Activated CD8-positive, alpha-beta T cell treated with anti-CD3 and anti-CD28 coated beads for 36 hours (primary cell): ENCODE results near the gene ITPR1. TPM values are rescaled to one million over a fixed set of nuclear protein-coding genes. Genes with fewer than 3 reads are reported as not detected.

ENCODE experiments used
- ATAC-seq: fragments of 200-7000 bp; cut with Tn5 transposase; one replicate; pipeline ENCODE4 v1.10.0; 2021; ENCODE audit warnings: mild to moderate bottlenecking, moderate library complexity
- CTCF ChIA-PET: fragments of 350-600 bp; sonication (Branson Sonifier 250); formaldehyde crosslinking; loops from one replicate; lab custom pipeline; 2021; ENCODE audit warnings: antibody characterized with exemption; lab: Charles Lee
- POLR2A ChIA-PET: fragments of 350-600 bp; sonication (Branson Sonifier 250); formaldehyde crosslinking; loops from one replicate; lab custom pipeline; 2021; ENCODE audit warnings: antibody characterized with exemption; lab: Charles Lee
- DNase-seq: peaks from one replicate; pipeline ENCODE4 v3.0.0-alpha.2; 2020
- H3K27ac Mint-ChIP-seq: one replicate; pipeline ENCODE4 v1.8.0; 2021; ENCODE audit warnings: mild to moderate bottlenecking, mixed read lengths
- H3K27me3 Mint-ChIP-seq: one replicate; pipeline ENCODE4 v1.8.0; 2021; ENCODE audit warnings: mixed read lengths
- H3K36me3 Mint-ChIP-seq: one replicate; pipeline ENCODE4 v1.8.0; 2021; ENCODE audit warnings: low read depth, mixed read lengths
- H3K4me1 Mint-ChIP-seq: one replicate; pipeline ENCODE4 v1.8.0; 2021; ENCODE audit warnings: low read depth, mixed read lengths
- H3K4me3 Mint-ChIP-seq: one replicate; pipeline ENCODE4 v1.8.0; 2021; ENCODE audit warnings: mild to moderate bottlenecking, moderate library complexity, mixed read lengths
- H3K9me3 Mint-ChIP-seq: one replicate; pipeline ENCODE4 v1.8.0; 2021; ENCODE audit warnings: mixed read lengths
- CTCF ChIP-seq: fragments of 200-600 bp; IDR thresholded peaks from one replicate; pipeline ENCODE4 v1.8.0; 2022; ENCODE audit warnings: antibody characterized with exemption, mild to moderate bottlenecking
- intact Hi-C: fragments of 100-400 bp; cut with micrococcal nuclease; formaldehyde crosslinking; loops from one replicate; pipeline ENCODE4 v1.10.0; 2022
- total RNA-seq, 2 experiments: library from RNA; stranded (reverse); gene quantifications; one replicate each; pipeline ENCODE4 v1.2.3, GENCODE V29; 2021

Gene ITPR1
- total RNA-seq, 2 experiments from 2014 or later, result 93.9 to 98.2 TPM

- Mint-ChIP-seq H3K9me3 (no peaks in the 10 kb centered on the region), H3K27ac (no peak overlapping the region), H3K27me3 (no peaks in the 10 kb centered on the region), H3K4me3 (no peak overlapping the region), H3K4me1 (peaks cover 32% of the 10 kb centered on the region), H3K36me3 (peaks cover 57% of the 10 kb centered on the region)
- POLR2A ChIA-PET, result interaction anchor here (0.9 kb wide), 1 partner anchor 24 kb away, joined by 3 read pairs; no protein-coding TSS in a partner anchor
- ATAC-seq (no peak), DNase-seq (no peak)
- TF ChIP-seq CTCF, result no peak
- intact Hi-C loops, result no loop called here
- CTCF ChIA-PET, result interaction anchor here (1.3 to 1.4 kb wide), 2 partner anchors 25 to 69 kb away, joined by 3 to 5 read pairs; no protein-coding TSS in a partner anchor
Observed at GRCh38 chr3:4780545-4780957, 287.4 kb downstream of the ITPR1 start.

- H3K4me1 Mint-ChIP-seq, result peaks cover 18% of the 10 kb centered on the region
- peaks cover 57% of the 10 kb centered on the region for H3K36me3 Mint-ChIP-seq
- no peak for ATAC-seq
- H3K27me3 Mint-ChIP-seq, result no peaks in the 10 kb centered on the region
- intact Hi-C loops, result no loop called here
- ChIA-PET POLR2A (interaction anchor here (0.6 kb wide), 1 partner anchor 121 kb away, joined by 3 read pairs; no protein-coding TSS in a partner anchor), CTCF (no interaction called here)
- no peak for DNase-seq
- no peaks in the 10 kb centered on the region for H3K9me3 Mint-ChIP-seq
- no peak overlapping the region for H3K4me3 Mint-ChIP-seq
- TF ChIP-seq CTCF, result no peak
- peak overlapping the region; percentile 26 for H3K27ac Mint-ChIP-seq
Observed at GRCh38 chr3:4782095-4782494, 288.9 kb downstream of the ITPR1 start.

- no peak for ATAC-seq
- no peak overlapping the region for H3K27ac Mint-ChIP-seq
- ChIA-PET CTCF (interaction anchor here (0.7 kb wide), 1 partner anchor 12 kb away, joined by 3 read pairs; no protein-coding TSS in a partner anchor), POLR2A (interaction anchor here (0.6 to 0.7 kb wide), 2 partner anchors 10 to 318 kb away, joined by 3 read pairs; no protein-coding TSS in a partner anchor)
- DNase-seq, result no peak
- no peak for TF ChIP-seq CTCF
- intact Hi-C loops, result no loop called here
- no peaks in the 10 kb centered on the region for H3K9me3 Mint-ChIP-seq
- peaks cover 59% of the 10 kb centered on the region for H3K36me3 Mint-ChIP-seq
- no peak overlapping the region for H3K4me3 Mint-ChIP-seq
- H3K27me3 Mint-ChIP-seq, result no peaks in the 10 kb centered on the region
- H3K4me1 Mint-ChIP-seq, result no peaks in the 10 kb centered on the region
Observed at GRCh38 chr3:4785551-4785950, 292.4 kb downstream of the ITPR1 start.

GRCh38 chr3:4786431-4786830 is 293.3 kb downstream of the ITPR1 start:
- intact Hi-C loops, result no loop called here
- no peak overlapping the region for H3K27ac Mint-ChIP-seq
- no peaks in the 10 kb centered on the region for H3K27me3 Mint-ChIP-seq
- H3K36me3 Mint-ChIP-seq, result peaks cover 65% of the 10 kb centered on the region
- CTCF ChIA-PET, result no interaction called here
- no peak for TF ChIP-seq CTCF
- H3K4me3 Mint-ChIP-seq, result no peak overlapping the region
- H3K9me3 Mint-ChIP-seq, result no peaks in the 10 kb centered on the region
- POLR2A ChIA-PET, result no interaction called here
- no peak for ATAC-seq
- no peaks in the 10 kb centered on the region for H3K4me1 Mint-ChIP-seq
- no peak for DNase-seq

GRCh38 chr3:4791358-4791757 is 298.2 kb downstream of the ITPR1 start:
- Mint-ChIP-seq H3K4me1 (no peaks in the 10 kb centered on the region), H3K36me3 (peaks cover 63% of the 10 kb centered on the region), H3K27ac (no peak overlapping the region), H3K27me3 (no peaks in the 10 kb centered on the region), H3K9me3 (no peaks in the 10 kb centered on the region), H3K4me3 (no peak overlapping the region)
- DNase-seq (no peak), ATAC-seq (no peak)
- TF ChIP-seq CTCF, result no peak
- ChIA-PET CTCF (no interaction called here), POLR2A (no interaction called here)
- intact Hi-C loops, result no loop called here
